Measurements from ENCODE around the gene DBNL.
A peak's percentile ranks its signal among the peaks of the same experiment; 100 is the strongest.

Gene DBNL

GRCh38 chr7:44080686-44081265 is 36.3 kb downstream of the DBNL start:
- no peaks in the 10 kb centered on the region for H3K4me1 ChIP-seq
- H3K27me3 ChIP-seq = no peaks in the 10 kb centered on the region
- peaks cover 12% of the 10 kb centered on the region for H3K36me3 ChIP-seq
- H3K4me3 ChIP-seq (ENCODE audit: low read depth, low read length) = no peak overlapping the region
- TF ChIP-seq CTCF (IDR thresholded peaks at IDR 0.05; ENCODE audit: low read depth, low read length) = no peak
- no peak for DNase-seq
- no peaks in the 10 kb centered on the region for H3K9me3 ChIP-seq

GRCh38 chr7:44081266-44081748 is 36.8 kb downstream of the DBNL start:
- H3K36me3 ChIP-seq = peaks cover 12% of the 10 kb centered on the region
- no peaks in the 10 kb centered on the region for H3K9me3 ChIP-seq
- DNase-seq = no peak
- no peaks in the 10 kb centered on the region for H3K4me1 ChIP-seq
- TF ChIP-seq CTCF (IDR thresholded peaks at IDR 0.05; ENCODE audit: low read depth, low read length) = no peak
- H3K27me3 ChIP-seq = no peaks in the 10 kb centered on the region
- peak overlapping the region; percentile 90 for H3K4me3 ChIP-seq (ENCODE audit: low read depth, low read length)

GRCh38 chr7:44082541-44083207 is 38.2 kb downstream of the DBNL start:
- H3K9me3 ChIP-seq = no peaks in the 10 kb centered on the region
- TF ChIP-seq CTCF (IDR thresholded peaks at IDR 0.05; ENCODE audit: low read depth, low read length) = no peak
- H3K36me3 ChIP-seq = peaks cover 9% of the 10 kb centered on the region
- no peaks in the 10 kb centered on the region for H3K4me1 ChIP-seq
- no peaks in the 10 kb centered on the region for H3K27me3 ChIP-seq
- peak overlapping the region; percentile 68 for H3K4me3 ChIP-seq (ENCODE audit: low read depth, low read length)
- peak; percentile 99 for DNase-seq

- no peak overlapping the region for H3K4me3 ChIP-seq (ENCODE audit: low read depth, low read length)
- H3K9me3 ChIP-seq = no peaks in the 10 kb centered on the region
- no peak for TF ChIP-seq CTCF (IDR thresholded peaks at IDR 0.05; ENCODE audit: low read depth, low read length)
- no peaks in the 10 kb centered on the region for H3K27me3 ChIP-seq
- DNase-seq = no peak
- H3K36me3 ChIP-seq = peaks cover 3% of the 10 kb centered on the region; the same call in 1 of the 2 replicates
- H3K4me1 ChIP-seq = no peaks in the 10 kb centered on the region
These were observed 39.3 kb downstream of the DBNL start for GRCh38 chr7:44083796-44084195.

GRCh38 chr7:44084701-44085100 is 40.2 kb downstream of the DBNL start:
- no peaks in the 10 kb centered on the region for H3K9me3 ChIP-seq
- no peak overlapping the region for H3K4me3 ChIP-seq (ENCODE audit: low read depth, low read length)
- DNase-seq = no peak
- no peaks in the 10 kb centered on the region for H3K4me1 ChIP-seq
- no peak for TF ChIP-seq CTCF (IDR thresholded peaks at IDR 0.05; ENCODE audit: low read depth, low read length)
- no peaks in the 10 kb centered on the region for H3K27me3 ChIP-seq
- peaks cover 1% of the 10 kb centered on the region; the same call in 1 of the 2 replicates for H3K36me3 ChIP-seq

- no peaks in the 10 kb centered on the region for H3K4me1 ChIP-seq
- H3K27me3 ChIP-seq = no peaks in the 10 kb centered on the region
- TF ChIP-seq CTCF (IDR thresholded peaks at IDR 0.05; ENCODE audit: low read depth, low read length) = peak; percentile 29; the same call in 1 of the 2 replicates
- DNase-seq = no peak
- no peaks in the 10 kb centered on the region for H3K9me3 ChIP-seq
- H3K4me3 ChIP-seq (ENCODE audit: low read depth, low read length) = no peak overlapping the region
- no peaks in the 10 kb centered on the region for H3K36me3 ChIP-seq
These were observed 41.0 kb downstream of the DBNL start for GRCh38 chr7:44085546-44085945.

Measured in BE2C (cell line).